H4 (cell line): ENCODE data around the gene CHST8. TPM values are rescaled to one million over a fixed set of nuclear protein-coding genes. Genes with fewer than 3 reads are reported as not detected.

Experiments
- DNase-seq: peaks from one replicate; pipeline ENCODE4 v3.0.0-alpha.2; 2015; ENCODE audit warnings: low spot score
- total RNA-seq: library from RNA; depleted of rRNA; stranded (reverse); fragments of >200 nt; shearing (Covaris generic); gene quantifications from 2 replicates; pipeline ENCODE4 v1.2.3, GENCODE V29; 2014

The CHST8 gene
- total RNA-seq, 1 experiment from 2014 or later, result 6.8 TPM

DNA sequence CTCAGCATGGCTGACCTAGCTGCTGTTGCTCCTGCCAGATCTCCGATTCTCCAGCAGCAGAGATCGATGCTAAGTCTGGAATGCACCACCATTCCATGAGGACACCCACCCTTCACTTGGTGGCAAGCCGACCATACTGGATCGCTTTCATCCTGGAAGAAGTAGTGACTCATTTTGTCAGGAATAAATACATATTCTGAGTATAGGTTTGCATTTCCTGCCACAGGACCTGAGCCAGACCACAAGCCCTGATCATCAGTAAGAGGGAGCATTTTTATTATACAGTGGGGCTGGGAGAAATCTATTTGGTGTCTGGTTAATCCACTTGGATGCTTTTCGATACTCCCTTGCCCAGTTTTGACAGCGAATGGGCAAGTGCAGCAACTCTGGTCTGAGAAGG, 164.0 kb downstream of the CHST8 start:
- DNase-seq, result peak; percentile 55

DNA sequence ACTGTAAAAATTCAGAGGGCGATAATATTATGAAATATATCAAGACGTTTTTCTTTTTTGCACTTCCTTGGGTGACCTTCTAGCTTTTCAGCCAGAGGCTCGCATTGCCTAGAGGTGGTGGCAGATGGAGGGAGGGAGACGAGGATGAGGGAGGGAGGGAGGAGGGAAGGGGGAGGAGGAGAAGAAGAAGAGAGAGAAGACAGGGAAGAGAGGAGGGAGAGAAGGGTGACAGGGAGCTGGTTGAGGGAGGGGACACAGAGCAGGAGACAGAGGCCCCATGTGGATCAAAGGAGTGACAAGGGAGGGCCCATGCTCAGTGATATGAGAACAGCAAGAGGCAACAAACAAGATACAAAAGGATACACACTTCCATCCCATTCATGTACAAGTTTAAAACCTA, 166.9 kb downstream of the CHST8 start:
- no peak for DNase-seq

DNA sequence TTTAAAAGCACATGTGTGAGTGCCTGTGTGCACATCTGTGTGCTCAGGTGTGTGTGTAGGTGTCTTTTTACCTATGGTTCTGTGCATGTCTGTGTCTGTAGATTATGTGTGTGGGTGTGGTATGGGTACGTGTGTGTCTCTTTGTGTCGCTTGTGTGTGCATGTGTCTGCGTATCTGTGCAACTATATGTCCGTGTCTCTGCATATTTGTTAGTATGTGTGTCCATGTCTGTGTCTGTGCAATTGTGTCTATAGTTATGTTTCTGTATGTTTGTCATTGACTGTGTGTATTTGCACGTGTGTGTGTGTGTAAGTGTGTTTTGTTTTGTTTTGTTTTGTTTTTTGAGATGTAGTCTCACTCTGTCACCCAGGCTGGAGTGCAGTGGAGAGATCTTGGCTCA, 167.6 kb downstream of the CHST8 start:
- DNase-seq, result no peak

DNA sequence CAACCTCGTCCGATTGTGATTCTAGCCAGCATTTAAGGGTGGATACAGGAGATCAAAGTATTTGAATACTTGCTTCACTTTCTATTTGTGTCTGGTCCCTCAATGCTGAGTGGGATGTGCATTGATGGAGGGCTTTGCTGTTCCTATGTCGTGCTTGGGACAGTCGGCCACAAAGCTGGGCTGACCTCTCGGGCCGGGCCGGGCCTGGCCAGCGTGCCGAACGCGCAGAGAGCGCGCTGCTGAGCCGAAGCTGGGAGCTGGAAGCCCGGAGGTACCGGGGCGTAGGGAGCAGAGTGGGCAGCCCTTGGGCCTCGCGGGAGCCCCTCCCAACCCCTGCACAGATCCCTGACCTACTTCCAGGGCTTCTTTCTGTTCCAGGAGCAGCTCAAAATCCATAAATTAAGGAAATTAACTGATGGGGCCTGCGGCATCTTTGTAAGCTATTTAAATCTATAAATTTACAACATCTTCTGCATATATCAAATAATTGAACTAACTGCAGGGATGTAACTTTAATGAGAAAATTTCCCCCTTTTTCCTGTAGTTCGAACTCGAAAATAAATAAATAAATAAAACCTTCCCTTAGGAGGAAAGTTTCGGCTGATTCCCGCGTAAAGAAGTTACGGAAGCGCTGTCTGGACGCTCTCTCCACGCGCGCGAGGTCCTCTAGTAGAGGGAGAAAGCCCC, 173.1 kb downstream of the CHST8 start:
- no peak for DNase-seq

DNA sequence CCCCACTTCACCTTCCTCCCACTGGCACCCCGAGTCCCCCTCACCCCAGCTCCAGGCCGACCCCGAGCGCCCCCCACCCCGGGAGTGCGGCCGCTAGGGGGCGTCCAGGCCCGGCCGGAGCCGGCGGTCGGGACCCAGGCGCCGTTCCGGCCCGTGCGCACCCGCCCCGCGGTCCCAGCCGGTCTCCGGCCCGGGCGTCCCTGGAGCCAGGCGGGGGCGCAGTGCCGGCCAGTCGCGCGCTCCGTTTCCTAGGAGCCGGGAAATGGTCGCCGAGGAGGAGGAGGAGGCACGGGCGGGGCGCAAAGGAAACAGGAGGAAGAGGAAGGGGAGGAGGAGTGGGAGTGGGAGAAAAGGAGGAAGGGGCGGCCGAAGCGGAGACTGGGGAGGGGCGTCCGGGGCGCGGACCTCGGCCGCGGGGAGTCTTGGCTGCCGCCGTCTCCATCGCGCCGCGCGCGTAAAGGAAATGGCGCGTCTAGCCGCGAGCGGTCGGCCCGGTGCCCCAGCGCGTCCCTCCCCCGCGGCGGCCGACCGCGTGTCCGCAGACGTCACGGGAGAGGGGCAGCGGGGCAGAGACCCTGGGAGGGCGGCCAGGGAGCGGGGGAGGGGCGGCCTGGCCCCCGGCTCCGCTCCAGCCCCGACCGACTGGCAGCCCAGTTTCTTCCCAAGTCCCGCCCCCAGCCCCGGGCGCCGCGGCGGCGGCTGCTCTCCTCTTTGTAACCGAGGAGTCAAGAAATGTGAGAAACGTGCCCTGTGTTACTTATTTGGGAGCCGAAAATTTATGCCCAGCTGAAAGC, 173.8 kb downstream of the CHST8 start:
- DNase-seq, result peak; percentile 77

DNA sequence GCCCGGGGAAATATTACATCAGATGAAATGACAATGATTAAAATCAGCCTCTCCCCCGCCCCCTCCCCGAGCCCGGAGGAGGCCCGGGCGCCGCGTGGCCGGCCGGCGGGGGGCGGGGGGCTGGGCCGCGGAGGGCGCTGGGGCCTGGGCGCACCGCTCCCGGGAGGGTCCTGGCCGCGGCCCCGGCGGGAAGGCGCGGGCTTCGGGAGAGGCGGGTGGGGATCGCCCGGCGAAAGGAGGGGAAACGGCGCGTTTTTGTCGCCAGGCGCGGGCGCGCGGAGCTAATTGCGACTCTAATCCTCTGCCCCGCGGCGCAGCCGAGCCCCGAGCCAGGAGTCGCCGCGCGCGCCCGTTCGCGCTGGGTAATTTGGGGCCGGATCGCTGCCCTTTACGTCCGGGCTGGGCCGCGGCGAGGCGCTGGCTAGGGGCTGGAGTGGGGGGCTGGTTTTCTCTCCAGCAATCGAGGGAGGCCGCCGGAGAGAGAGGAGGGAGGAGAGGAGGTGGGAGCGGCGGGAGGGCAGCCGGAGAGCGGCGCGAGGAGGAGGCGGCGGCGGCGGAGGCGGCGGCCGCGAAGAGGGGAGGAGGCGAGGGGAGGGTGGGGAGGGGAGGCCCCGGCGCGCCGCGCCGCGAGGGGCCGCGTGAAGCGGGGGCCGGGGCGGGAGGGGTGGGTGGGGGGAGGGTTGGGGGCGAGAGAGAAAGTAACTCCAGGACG, 174.6 kb downstream of the CHST8 start, which contains the start of gene KCTD15:
KCTD15 (plus strand) TSS at position 707 of the 712 bp plus-strand sequence. CDS start 3,585 bp downstream, outside the sequence.
- no peak for DNase-seq

DNA sequence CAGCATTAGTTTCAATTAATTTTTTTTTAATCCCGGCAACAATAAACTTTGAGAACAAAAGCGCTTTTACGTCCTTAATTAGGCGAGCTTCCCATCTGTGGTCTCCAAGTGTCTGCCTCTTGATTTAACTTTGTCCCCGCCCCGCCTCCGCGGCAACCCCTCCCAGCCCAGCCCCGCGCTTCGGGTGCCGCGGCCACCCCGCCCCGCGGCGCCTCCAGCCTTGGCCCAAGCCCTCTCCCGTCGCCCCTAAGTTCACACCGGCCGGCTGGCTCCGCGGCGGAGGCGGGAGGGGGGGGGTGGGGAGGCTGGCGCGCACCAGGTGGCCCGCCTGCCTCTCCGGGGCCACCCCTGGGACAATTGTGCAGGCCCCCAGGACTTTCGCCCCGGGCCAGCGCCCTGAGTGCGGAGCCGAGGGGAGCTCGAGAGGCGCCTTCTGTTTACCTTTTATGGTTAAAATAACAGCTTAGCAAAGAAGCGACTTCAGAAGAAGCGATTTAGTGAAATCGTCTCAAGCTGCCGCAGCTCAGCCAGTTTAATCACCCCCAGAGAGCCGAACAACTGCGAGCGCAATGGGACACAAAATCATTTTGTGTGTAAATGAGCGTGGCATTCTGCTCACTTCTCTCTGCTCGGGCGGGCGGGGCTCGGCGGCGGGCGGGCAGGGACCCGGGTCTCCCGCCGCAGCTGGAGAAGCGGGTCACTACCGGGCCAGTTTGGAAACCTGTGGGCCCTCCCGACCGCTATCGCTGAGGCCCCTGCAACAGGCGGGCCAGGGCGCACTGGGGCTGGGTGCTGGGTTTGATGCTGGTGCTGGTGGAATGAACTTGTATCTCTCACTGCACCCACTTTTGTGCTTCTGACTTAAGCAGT, 176.3 kb downstream of the CHST8 start:
- DNase-seq, result no peak

DNA sequence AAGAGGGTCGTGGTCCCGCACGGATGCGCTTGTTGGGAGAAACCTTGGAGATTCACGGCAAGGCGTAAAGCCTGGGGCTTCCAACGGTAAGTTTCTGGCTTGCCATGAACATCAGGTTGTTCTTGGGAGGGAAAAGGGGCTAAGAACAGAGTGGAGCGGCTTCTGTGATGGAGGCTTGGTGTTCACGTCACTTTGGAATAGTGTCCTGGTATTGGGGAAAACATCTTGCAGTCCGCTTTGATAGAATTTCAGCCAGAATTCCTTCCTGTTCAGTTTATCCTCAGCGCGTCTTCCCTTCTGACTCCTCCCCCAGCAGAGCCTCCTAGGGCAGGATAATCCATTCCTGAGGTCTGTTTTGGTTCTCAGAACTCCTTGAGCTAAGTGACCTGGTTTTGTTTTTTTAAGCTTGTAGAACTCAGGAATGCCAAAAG, 176.9 kb downstream of the CHST8 start:
- no peak for DNase-seq

DNA sequence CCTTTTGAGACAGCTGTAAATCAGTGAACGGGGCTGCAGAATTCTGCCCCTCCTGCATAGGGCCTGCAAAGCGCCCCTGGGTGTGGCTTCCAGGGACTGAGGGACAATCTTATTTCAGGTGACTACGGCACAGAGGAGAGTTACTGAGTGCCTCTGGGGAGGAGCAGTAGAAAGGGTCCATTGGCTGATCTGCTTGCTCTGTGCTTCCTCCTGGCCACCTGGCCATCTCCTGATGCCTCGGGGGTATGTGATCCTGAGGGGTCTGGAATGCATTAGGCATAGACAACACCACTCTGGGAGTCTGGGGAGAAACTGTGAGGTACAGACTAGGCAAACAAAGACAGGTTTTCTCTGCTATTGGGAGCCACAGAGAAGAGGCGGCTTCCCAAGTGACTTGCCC, 177.7 kb downstream of the CHST8 start:
- no peak for DNase-seq

DNA sequence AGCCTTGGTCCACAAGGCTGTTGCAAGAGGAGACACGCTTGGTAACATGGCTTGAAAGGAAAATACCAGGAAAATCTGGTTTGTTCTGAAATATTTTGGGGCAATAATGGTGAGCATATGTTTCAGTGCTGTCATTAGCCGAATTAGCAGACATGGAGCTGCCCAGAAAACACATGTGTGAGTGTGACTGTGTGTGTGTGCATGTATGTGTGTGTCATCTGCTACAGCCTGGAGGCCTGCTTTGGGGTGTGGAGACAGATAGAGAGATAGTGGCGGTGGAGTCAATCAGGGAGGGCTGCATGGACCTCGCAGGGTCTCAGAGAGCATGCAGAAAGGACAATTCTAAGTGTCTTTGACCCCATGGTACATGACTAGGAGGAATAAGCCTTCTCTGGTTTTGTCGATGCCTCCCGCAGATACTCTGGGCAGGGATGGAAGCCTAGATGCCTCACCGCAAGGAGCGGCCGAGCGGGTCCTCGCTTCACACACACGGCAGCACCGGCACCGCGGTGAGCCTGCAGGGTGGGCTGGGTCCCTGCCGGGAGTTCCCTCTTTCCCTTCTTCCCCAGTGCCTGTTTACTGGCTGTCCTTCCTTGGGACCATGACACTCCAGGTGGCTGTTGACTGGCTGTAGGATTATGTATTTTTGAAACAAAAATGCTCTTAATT, 178.4 kb downstream of the CHST8 start:
- no peak for DNase-seq

DNA sequence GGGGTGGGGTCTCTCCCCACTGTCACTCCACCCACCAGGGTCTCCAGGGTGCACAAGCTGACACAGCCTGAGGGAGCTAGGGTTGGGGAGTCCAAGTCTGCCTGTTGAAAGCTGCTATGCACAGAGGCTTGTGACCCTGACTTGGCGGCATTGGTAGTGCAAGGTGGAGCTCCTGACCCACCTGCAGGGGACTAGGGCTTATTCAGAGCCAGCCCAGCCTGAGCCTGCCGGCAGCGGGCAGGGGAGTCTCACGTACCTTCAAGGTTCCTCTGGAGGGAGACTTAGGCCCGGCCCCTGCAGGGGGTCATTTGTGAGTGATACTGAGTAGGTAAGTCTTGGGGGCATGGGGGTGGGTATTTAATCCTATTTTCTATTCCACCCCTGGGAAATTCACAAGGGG, 179.7 kb downstream of the CHST8 start:
- DNase-seq, result no peak

DNA sequence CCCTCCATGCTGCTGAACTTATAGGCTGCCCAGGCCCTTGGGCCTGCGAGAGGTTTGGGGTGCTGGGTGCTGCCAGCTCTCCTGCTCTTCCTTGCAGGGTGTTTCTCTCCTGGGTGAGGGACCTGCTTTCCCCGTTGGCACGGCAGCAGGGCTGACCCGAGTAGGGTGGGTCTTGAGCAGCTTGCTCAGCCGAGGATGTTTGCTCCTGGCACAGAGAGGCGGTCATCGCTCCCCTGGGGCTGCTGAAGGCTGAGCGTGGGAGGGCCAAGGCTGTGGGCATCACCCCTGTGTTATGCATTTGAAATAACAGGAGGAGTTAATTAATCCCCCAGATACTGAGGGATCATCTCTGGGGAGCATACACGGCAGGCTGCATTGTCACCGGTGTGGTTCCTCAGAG, 180.2 kb downstream of the CHST8 start:
- DNase-seq, result no peak

DNA sequence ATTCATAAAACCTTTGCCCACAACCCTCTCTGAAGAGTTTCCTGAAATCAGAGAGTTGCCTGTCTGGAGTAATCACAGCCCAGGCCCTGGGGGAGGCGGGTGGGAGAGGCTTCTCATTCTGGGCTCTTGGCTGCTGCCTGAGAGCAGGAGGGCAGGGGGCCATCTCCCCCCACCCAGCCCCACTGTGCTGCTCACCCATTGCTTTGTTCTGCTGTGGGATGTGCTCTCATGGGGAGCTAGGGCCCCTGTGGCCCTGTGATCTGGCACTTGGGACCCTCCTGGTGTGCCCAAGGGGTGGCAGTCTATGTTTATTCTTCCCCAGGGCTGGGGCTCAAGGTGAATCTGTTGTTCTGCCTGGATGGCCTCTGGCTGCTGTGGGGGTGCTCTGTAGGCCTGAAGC, 181.0 kb downstream of the CHST8 start:
- no peak for DNase-seq

DNA sequence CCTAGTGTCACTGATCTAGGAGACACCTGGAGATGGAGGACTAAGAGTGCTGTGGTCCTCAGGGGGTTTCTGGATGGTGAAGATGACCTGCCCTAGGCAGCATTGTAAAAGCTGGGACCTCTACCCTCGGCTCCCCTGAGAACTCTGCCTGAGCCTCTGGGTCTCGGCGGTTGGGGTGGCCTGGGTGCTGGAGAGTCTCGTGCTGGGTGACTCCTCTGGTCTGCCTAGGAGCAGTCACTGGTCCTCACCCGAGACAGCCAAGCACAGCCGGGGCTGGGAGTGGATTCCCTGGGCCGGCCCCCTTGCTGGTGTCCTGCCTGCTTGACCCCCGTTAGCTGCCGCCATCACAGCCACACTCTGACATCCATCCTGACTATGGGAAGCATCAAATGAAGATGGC, 181.6 kb downstream of the CHST8 start:
- no peak for DNase-seq

DNA sequence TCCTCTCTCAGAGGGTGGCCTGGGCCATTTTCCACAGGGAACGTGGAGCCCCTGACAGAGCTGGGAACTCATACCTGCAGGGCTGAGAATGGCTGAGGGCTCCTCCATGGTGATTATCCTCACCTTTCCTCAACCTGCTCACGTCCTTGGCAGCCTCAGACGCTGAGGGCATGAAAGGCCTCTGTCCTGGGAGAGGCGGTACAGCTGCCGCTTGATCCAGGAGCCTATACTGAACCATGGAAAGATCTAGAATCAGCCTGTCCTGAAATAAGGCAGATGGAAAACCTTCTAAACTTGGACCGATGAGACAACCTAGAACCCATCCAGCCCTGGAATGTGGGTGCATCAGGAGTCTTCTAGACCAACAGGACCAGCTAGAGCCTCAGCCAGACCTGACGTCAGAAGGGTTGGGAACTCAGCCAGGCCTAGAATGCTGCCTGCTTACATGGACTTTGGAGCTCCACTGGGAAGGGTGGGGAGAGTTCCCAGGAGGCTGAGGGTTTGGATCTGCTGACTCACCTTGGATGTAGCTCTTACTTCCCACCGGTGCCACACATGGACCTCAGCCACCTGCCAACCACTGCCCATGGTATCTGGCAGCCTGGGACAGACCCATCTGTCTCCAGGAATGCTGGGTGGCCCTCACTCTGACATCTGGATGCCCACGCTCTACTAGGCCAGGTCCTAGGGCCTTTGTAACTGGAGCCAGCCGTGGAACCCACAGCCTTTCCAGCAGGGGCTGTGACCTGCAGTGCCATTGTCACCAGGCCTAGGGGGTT, 182.5 kb downstream of the CHST8 start:
- DNase-seq, result peak; percentile 73

DNA sequence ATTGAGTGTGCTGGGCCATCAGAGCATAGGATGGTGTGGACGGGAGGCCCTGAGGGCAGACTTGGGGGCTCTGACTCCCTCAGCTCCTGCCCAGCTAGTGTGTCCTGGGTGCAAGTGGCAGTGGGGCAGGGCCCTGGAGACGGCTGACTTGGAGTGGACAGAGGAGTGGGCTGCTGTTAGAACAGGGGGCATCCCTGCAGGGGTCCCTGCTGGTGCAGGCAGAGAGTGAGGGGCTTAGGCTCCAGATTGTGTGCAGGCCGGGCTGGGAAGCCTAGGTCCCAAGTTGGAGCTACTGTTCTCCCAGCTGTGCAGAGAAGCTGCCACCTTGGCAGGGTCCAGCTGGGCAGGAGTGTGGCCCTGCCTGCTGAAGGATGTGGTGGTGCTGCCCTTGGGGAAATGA, 183.6 kb downstream of the CHST8 start:
- no peak for DNase-seq

DNA sequence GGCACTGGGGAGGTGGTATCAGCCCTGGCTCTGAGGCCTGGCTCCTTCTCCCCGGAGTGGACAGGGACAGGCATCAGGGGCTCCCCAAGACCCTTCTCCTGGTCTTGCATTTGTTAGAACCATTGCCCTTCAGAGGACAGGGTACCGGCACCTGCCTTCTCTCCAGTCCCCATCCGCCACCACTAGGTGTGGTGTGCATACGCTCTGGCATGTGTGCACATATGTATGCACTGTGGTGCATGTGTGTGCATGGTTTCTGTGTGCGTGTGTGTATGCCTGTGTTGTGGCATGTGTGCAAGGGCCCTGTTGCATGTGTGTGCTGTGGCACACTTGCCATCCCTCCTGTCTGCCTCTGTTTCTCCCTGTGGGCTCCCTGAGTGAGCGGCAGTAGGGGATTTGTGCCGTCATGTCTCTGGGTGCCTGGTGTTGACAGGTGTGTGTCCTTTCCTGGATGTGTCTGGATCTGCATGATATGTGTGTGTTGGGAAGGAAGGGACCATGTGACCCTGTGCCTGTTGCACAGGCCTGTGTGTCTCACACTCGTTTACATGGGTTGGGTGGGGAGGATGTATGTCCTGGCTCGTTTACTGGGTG, 184.2 kb downstream of the CHST8 start:
- no peak for DNase-seq

DNA sequence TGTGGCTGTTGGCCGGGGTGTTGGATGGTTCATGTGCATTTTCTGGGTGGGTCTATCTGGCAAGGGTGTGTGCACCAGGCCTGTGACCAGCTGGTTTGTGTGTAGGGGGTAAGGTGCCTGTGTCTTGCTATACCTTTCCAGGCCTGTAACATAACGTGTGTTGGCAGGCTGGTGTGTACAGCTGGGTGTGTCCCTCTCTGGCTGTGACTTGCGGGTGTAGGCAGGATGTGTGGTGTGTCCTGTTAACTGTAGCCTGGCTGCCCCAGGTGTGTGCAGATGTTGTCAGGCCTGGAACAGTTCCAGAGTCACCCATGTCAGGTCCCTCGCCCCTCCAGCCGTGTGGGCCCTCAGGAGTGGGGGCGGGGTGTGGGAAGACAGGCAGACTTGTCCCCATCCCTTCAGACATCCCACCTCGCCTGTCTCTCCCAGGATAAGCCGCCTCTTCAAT, 184.7 kb downstream of the CHST8 start:
- DNase-seq, result no peak

DNA sequence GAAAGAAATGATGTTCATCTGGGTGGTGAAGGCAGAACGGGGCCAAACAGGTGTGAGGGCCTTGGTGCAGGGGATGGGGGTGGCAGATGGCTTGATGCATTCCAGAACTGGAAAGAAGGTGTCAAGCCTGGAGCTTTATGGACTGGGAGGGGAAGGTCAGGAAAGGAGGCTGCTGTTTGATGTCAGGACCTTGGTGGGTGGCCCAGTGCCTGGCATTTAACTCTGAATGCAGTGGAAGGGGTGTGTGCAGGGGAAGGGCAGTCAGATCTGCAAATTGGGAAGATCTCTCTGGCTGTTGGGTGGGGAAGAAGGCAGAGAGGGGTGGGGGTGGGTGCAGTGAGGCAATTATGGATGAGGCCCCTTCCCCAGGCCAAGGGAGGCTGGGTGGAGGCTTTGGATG, 186.6 kb downstream of the CHST8 start:
- no peak for DNase-seq

DNA sequence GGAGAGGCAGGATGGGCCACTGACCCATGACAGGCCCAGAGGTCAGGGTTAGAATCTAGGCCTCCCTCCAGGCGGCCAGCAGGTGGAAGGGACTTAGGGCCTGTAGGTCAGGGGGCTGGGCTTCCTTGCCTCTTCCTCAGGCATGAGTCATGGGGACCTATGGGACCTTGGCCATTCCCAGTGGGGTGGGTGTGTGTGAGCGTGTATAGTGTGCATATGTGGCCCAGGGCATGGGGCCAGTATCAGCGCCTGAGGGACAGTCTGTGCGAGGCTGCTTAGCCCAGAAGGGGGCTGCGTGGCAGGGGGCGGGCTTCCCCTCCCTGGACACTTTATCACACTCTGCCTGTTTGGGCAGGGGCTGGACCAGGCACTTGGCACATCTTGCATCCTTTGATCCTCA, 188.2 kb downstream of the CHST8 start:
- no peak for DNase-seq
